SK-N-SH treated with all-trans-retinoic acid at 6 μM for 48 hours (cell line): Measurements from ENCODE around the gene GBP1.

Experiments used
- ARNTL ChIP-seq: fragments of 450-650 bp; formaldehyde crosslinking; IDR thresholded peaks from 2 replicates; pipeline ENCODE4 v1.5.0; 2020; ENCODE audit warnings: low read depth, mild to moderate bottlenecking, moderate library complexity, borderline replicate concordance
- CSDC2 ChIP-seq: fragments of 250-450 bp; sonication (Bioruptor Pico); IDR thresholded peaks from 2 replicates; pipeline ENCODE4 v1.5.0; 2020; ENCODE audit warnings: mild to moderate bottlenecking, moderate library complexity
- PPARA ChIP-seq: fragments of 250-450 bp; sonication (Bioruptor Pico); IDR thresholded peaks from 2 replicates; pipeline ENCODE4 v1.5.0; 2020; ENCODE audit warnings: mild to moderate bottlenecking, borderline replicate concordance
- ZC3H10 ChIP-seq: fragments of 250-450 bp; sonication (Bioruptor Pico); IDR thresholded peaks from 2 replicates; pipeline ENCODE4 v1.5.1; 2021; ENCODE audit warnings: mild to moderate bottlenecking, moderate library complexity
- ZNF8 ChIP-seq: fragments of 450-650 bp; formaldehyde crosslinking; IDR thresholded peaks from 2 replicates; pipeline ENCODE4 v1.5.0; 2020; ENCODE audit warnings: mild to moderate bottlenecking, moderate library complexity
- TF ChIP-seq, protein P1 (sequence below): fragments of 250-450 bp; sonication (Bioruptor Pico); IDR thresholded peaks from 2 replicates; pipeline ENCODE4 v1.5.1; 2020; ENCODE audit warnings: low read depth, mild to moderate bottlenecking, moderate library complexity
- TF ChIP-seq, protein P2 (sequence below): fragments of 250-450 bp; sonication (Bioruptor Pico); IDR thresholded peaks from 2 replicates; pipeline ENCODE4 v1.5.0; 2020; ENCODE audit warnings: mild to moderate bottlenecking, moderate library complexity

DNA sequence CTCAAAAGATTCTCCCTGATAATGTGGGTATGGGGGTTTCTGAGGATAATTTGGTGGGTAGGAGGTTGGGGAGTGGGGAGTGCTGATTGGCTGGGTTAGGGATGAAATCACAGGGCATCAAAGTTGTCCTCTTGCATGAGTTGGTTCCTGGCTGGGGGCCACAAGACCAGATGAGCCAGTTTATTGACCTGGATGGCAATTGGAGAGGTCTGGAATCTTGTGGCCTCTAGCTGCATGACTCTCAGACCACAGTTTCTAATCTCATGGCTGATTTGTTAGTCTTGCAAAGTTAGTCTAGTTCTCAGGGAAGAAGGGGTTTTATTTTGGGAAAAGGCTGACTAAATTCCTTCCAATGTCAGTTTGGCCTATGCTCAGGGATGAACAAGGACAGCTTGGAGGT lies 3.3 kb upstream of the GBP1 start:
- TF ChIP-seq CSDC2 (CRISPR knock-in tag) (no peak), ARNTL (CRISPR knock-in tag) (no peak), ZC3H10 (no peak), ZNF8 (CRISPR knock-in tag) (no peak), PPARA (CRISPR knock-in tag) (no peak)
- TF ChIP-seq, protein P1, sequence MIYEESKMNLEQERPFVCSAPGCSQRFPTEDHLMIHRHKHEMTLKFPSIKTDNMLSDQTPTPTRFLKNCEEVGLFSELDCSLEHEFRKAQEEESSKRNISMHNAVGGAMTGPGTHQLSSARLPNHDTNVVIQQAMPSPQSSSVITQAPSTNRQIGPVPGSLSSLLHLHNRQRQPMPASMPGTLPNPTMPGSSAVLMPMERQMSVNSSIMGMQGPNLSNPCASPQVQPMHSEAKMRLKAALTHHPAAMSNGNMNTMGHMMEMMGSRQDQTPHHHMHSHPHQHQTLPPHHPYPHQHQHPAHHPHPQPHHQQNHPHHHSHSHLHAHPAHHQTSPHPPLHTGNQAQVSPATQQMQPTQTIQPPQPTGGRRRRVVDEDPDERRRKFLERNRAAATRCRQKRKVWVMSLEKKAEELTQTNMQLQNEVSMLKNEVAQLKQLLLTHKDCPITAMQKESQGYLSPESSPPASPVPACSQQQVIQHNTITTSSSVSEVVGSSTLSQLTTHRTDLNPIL (CRISPR knock-in tag), result no peak
- TF ChIP-seq, protein P2, sequence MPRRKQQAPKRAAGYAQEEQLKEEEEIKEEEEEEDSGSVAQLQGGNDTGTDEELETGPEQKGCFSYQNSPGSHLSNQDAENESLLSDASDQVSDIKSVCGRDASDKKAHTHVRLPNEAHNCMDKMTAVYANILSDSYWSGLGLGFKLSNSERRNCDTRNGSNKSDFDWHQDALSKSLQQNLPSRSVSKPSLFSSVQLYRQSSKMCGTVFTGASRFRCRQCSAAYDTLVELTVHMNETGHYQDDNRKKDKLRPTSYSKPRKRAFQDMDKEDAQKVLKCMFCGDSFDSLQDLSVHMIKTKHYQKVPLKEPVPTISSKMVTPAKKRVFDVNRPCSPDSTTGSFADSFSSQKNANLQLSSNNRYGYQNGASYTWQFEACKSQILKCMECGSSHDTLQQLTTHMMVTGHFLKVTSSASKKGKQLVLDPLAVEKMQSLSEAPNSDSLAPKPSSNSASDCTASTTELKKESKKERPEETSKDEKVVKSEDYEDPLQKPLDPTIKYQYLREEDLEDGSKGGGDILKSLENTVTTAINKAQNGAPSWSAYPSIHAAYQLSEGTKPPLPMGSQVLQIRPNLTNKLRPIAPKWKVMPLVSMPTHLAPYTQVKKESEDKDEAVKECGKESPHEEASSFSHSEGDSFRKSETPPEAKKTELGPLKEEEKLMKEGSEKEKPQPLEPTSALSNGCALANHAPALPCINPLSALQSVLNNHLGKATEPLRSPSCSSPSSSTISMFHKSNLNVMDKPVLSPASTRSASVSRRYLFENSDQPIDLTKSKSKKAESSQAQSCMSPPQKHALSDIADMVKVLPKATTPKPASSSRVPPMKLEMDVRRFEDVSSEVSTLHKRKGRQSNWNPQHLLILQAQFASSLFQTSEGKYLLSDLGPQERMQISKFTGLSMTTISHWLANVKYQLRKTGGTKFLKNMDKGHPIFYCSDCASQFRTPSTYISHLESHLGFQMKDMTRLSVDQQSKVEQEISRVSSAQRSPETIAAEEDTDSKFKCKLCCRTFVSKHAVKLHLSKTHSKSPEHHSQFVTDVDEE (CRISPR knock-in tag), result no peak
